HG03469 (cell line): Measurements from ENCODE around the gene C1QB.
"Not testable (repeated sequence)": the region's sequence is repeated elsewhere in the genome, so short reads cannot be mapped to it uniquely, and the experiment has no call there.

Source experiments
- ATAC-seq: cut with Tn5 transposase; IDR thresholded peaks from one replicate; pipeline ENCODE4 v1.9.1; 2021; ENCODE audit warnings: mild to moderate bottlenecking, moderate library complexity, moderate number of reproducible peaks; ENCODE audit not compliant: unreplicated experiment

C1QB gene

DNA sequence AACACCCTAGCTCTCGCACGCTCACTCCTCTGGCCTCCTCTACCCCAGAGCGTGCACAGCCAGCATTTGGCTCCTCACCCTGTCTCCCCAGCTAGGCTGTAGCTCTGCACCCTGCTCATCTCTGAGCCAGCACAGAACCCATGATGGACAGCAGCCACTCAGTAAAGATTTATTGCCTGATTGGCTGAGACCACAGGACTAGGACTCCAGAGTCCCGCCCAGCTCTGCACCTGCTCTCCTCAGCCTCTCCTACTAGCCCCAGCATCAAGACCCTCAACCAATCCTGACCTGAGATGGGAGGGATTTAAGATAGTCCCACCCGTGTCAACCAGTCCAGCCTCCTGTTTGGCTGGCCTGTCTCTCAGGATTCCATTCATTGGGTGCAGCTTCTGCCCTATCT, 9.3 kb downstream of the C1QB start:
- no peak for ATAC-seq

DNA sequence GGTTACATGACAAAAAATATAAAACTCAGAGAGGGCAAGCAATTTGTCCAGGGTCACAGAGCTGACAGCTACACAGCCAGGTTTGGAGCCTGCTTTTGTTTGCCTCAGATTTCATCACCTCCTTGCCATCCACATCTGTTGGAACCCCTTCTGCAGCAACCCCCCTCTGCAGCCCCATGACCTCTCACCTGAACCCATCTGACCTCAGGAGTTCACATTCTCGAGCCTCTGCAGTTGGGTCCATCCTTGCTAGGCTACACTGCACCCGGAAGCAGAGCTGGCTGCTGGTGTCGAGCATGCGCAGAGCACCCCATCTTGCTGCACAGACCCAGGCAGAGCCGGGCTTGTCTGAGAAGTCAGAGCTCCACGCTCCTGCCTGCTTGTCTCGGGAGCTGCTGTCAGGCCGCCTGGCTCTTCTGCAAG, 10.0 kb downstream of the C1QB start:
- no peak for ATAC-seq

DNA sequence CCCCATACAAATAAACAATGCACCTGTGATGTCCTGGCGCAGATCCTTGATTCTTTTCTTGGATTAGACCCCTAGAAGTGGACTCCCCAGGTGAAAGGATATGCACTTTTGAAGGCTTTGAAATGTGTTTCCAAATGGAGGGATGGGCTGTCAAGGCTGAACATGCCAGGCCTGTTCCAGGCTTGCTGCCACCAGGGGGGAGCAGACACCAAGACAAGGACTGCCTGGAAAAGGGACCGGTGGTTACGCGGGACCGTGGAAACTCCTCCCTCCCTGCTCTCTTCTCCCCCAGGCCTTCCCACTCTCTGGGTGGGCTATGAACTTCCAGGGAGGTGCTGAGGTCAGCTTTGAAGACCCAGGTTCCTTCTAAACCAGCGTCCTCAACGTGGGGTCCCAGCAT, 12.7 kb downstream of the C1QB start:
- no peak for ATAC-seq

DNA sequence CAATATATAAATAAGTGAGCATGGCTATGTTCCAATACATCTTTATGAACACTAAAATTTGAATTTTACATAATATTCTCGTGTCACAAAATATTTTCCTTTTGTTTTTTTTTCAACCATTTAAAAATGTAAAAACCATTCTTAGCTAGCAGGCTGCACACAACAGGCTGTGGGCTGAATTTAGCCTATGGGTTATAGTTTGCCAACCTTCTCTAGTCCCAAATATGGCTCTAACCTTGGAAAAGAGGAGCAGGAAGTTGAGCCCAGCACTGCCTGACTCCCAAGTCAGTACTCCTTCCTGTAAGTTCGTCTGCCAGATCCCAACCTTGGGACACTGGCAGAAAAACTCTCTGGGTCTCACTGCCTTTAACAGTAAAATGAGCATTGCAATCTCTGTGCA, 13.4 kb downstream of the C1QB start:
- no peak for ATAC-seq

DNA sequence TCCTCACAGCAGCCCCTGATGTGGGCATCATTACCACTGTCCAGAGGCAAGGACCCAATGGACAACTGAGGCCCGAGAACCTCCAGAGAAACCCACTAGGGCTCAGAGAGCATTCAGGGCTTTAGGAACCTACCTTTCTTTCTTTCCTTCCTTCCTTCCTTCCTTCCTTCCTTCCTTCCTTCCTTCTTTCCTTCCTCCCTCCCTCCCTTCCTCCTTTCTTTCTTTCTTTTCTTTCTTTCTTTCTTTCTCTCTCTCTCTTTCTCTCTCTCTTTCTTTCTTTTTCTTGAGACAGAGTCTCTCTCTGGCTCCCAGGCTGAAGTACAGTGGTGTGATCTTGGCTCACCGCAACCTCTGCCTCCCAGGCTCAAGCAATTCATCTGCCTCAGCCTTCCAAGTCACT, 15.8 kb downstream of the C1QB start:
- not testable (repeated sequence) for ATAC-seq

DNA sequence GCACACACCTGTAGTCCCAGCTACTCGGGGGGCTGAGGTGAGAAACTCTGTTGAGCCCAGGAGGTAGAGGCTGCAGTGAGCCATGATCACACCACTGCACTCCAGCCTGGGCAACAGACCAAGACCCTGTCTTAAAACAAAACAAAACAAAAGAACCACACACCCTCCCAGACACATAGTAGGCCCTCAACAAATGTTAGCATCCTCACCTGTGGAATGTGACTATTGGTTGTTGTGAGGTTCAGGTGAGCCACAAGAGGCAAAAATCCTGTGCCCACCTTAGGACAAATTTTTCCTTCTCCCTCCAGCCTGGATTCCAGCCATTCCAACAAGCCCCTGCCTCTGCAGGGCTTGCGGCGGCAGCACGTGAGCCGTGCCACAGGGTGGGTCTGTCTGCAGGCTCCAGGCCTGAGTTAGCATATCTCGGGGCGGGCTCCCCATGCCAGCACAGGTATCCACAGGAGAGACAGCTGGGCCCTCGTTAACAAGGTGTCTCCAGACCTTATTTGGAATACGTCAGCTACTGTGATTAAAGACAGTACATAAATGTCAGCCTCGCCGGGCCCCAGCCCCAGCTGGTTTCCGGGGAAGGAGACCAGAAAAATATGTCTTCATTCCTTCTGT, 17.4 kb downstream of the C1QB start:
- no peak for ATAC-seq

GRCh38 chr1:22671999-22672398, 19.0 kb downstream of the C1QB start:
- no peak for ATAC-seq

- no peak for ATAC-seq
These were observed 20.7 kb downstream of the C1QB start for GRCh38 chr1:22673486-22674409.

- ATAC-seq: no peak
These were observed 21.3 kb downstream of the C1QB start for GRCh38 chr1:22674410-22674749.

DNA sequence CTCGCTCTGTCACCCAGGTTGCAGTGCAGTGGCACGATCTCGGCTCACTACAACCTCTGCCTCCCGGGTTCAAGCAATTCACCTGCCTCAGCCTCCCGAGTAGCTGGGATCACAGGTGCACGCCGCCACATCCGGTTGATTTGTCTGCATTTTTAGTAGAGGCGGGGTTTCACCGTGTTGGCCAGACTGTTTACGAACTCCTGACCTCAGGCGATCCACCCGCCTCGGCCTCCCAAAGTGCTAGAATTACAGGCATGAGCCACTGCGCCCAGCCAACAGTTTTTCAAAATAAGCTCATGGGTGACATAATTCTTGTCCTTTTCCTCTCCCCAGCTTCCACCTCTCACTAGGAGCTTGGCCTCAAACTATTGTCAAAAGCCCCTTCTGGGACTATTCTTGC, 23.1 kb downstream of the C1QB start:
- ATAC-seq: not testable (repeated sequence)

DNA sequence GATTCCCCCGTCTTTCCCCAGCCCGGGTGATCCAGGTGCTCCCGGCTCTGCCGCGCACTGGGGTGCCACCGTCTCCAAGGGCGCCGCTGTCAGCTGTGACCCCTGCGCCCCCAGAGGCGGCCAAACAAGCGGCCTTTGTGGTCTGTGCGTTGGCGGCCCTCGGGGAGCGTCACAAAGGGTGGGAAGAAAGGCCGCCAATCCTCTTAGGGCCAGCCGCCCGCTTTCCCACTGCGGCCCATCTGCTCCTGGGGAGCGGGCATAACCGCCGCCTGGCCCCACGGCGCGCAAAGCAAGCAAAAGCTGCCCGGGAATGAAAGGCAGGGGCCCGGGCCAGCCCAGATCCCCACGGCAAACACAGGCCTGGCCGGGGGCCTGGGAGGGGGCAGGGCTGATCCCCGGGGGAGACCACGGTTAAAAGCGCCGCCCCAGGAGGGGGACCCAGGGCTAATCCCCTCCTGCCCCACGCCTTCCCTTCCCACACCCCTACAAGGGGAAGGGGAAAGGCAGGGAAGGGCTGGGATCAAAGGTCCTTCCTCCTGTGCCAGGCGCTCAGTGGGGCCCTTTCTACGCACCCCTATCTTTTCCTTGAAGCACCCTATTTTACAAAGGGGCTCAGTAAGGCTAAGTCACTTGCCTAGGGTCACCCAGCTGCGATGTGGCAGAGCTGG, 24.0 kb downstream of the C1QB start:
- ATAC-seq: no peak

DNA sequence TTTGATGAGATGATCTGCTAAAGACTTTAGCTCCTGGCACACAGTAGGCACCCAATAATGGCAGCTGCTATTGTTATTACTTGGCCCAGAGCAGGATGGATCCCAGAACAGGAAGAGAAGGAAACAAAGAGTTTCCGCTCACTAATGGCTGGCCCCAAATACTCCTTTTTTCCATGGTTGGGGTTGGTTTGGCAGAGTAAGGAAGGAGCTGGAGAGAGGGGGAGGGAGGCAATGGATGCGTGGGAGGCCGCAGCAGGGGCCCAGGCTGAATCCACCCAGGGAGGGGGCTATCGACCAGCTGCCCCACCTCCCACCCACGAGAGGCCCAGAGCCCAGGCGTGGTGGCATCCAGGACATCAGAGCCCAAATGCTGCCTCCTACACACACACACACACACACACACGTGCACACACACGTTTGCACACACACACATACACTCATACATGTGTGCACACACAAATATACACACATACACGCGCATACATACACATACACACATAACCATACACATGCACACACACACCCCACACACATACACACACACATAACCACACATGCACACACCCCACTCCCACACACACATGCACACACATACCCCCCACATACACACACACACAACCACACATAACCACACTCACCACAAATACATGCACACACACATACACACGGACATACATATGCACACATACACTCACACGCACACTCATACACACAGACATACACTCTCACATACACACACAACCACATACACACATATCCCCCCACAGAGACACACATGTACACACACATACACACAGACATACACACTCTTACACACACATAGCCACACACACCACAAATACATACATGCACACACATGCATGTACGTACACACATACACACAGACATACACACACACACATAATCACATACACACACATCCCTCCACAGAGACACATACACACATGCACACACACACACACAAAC, 25.2 kb downstream of the C1QB start:
- ATAC-seq: no peak

DNA sequence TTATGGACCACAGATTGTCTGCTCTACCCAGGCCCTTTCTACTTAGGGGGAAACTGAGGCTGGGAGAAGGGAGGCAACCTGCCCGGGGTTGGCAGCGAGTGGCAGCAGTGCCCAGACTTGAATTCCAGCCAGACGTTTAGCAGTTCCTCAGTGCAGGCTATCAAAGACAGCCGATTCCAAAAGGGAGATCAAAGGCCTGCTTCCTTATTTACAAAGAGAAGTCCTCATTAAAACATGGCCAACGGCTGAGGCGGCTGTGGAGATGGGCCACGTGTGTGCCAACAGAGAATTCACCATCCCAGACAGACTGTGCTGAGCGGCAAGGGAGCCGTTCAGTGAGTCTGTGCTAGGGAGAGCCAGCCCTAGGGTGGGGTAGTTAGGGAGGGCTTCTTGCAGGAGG, 27.7 kb downstream of the C1QB start:
- ATAC-seq: no peak

DNA sequence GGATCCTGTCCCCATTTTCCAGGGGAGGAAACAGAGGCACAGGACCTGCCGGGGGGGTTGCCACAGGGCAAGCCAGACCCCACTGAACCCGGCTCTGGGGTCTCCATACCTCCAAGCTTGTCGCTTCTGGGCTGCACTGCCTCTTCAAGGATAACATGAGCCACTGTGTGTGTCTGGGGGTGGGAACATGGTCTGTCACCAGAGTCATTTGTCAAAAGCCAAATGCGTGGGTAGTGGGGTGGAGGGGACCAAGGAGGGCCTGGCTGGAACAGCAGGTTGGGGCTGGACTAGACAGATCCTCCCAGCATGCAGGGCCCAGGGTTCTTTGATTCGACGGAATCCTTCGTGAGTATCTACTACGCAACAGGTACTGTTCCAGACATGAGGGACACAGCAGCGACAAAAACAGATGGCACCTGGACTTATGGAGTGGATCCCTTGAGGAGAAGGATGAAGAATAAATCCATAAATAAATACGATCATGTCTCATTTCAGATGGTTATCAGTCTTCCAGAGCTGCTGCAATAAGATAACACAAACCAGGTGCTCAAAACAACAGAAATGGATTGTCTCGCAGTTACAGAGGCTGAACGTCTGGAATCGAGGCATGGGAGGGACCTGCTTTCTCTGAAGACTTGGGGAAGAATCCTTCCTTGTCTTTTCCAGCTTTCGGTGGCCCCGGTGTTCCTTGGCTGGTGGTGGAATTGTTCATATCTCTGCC, 28.7 kb downstream of the C1QB start:
- ATAC-seq: no peak

GRCh38 chr1:22683547-22683946, 30.5 kb downstream of the C1QB start:
- no peak for ATAC-seq

GRCh38 chr1:22685591-22686059, 32.6 kb downstream of the C1QB start:
- no peak for ATAC-seq

GRCh38 chr1:22687191-22687590, 34.2 kb downstream of the C1QB start:
- no peak for ATAC-seq

DNA sequence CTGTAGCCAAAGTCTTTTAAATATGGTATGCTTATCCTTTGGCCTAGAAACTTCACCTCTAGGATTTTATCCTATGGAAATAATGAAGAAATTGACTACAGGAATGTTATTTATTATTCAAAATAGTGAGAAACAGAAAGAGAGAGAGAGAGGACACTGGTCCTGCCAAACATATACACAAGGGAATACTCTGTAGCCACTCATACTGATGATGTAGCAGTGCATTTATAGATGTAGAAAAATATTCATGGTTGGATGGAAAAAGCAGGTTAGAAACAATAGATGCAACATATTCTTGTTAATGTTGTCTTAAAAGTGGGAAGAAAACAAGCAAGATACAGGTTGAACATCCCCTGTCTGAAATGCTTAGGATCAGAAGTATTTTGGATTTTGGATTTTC, 35.4 kb downstream of the C1QB start:
- no peak for ATAC-seq

- no peak for ATAC-seq
These were observed 36.5 kb downstream of the C1QB start for GRCh38 chr1:22689505-22689904.
